MG63 (cell line): ENCODE results near the gene SLCO3A1. TPM values are rescaled to one million over a fixed set of nuclear protein-coding genes. Genes with fewer than 3 reads are reported as not detected.

ENCODE experiments used
- DNase-seq: peaks from one replicate; pipeline ENCODE4 v3.0.0-alpha.2; 2020
- H3K27me3 ChIP-seq: fragments of 250-450 bp; sonication (Bioruptor Pico); 2 replicates; pipeline ENCODE4 v1.5.1; 2020; ENCODE audit warnings: mild to moderate bottlenecking, moderate library complexity
- H3K36me3 ChIP-seq: fragments of 250-450 bp; sonication (Bioruptor Pico); 2 replicates; pipeline ENCODE4 v1.5.1; 2020; ENCODE audit warnings: mild to moderate bottlenecking, moderate library complexity
- H3K4me3 ChIP-seq: fragments of 250-450 bp; sonication (Bioruptor Pico); 2 replicates; pipeline ENCODE4 v1.5.1; 2020; ENCODE audit warnings: mild to moderate bottlenecking, moderate library complexity
- H3K9me3 ChIP-seq: fragments of 250-450 bp; sonication (Bioruptor Pico); 2 replicates; pipeline ENCODE4 v1.5.1; 2020; ENCODE audit warnings: mild to moderate bottlenecking, moderate library complexity
- total RNA-seq: library from RNA; depleted of rRNA; stranded (reverse); fragments of >200 nt; shearing (Covaris generic); gene quantifications from 2 replicates; pipeline ENCODE4 v1.2.3, GENCODE V29; 2014; ENCODE audit warnings: low replicate concordance

SLCO3A1 gene
- total RNA-seq, 1 experiment from 2014 or later, result 37.4 TPM

- no peak for DNase-seq
- H3K36me3 ChIP-seq, result no peaks in the 10 kb centered on the region; the same call in 1 of the 2 replicates
- H3K9me3 ChIP-seq, result no peaks in the 10 kb centered on the region
- H3K4me3 ChIP-seq, result no peak overlapping the region
- H3K27me3 ChIP-seq, result no peaks in the 10 kb centered on the region
Measured at GRCh38 chr15:92130244-92130643, 276.7 kb downstream of the SLCO3A1 start.

DNA sequence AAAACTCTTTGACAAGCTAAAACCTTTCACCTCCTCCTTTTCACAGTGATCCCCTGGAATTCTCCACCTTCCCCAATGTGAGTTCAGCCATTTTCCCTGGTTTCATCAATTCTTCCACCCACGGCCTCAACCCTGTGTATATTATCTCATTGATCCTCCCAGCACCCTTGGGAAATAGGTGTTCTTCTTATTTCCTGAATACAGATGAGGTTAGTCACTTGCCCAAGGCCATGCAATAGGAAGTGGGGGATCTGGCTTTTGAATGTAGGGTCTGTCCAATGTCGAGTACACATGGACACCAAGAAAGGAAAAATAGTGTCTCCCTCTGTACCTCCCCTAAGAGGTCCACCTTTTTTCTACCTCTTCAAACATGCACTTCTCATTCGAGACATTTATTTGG is 277.4 kb downstream of the SLCO3A1 start:
- no peaks in the 10 kb centered on the region for H3K9me3 ChIP-seq

DNA sequence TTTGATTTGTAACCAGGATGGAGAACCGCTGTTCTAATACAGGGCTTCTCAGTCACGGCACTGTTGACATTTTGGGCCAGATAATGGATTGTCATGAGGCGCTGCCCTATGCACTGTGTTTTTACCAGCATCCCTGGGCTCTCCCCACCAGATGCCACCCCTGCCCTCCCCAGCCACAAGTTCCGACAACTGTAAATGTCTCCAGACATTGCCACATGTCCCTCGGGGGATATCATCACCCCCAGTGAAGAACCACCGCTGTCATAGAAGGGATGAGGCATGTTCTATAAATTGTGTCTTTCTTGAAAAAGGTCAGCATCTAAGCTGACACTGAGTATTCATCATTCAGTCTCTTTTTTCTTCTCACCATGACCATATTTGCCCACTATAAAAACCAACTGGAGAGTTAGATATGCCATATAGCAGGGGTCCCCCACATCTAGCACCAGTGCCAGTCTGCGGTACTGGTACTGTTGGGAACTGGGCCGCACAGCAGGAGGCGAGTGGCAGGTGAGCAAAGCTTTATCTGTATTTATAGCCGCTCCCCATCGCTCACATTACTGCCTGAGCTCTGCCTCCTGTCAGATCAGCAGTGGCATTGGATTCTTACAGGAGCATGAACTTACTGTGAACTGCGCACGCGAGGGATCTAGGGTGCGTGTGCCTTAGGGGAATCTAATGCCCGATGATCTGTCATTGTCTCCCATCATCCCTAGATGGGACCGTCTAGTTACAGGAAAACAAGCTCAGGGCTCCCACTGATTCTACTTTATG is 279.7 kb downstream of the SLCO3A1 start:
- H3K9me3 ChIP-seq, result no peaks in the 10 kb centered on the region
- H3K27me3 ChIP-seq, result no peaks in the 10 kb centered on the region
- H3K36me3 ChIP-seq, result no peaks in the 10 kb centered on the region; the same call in 1 of the 2 replicates
- H3K4me3 ChIP-seq, result no peak overlapping the region
- DNase-seq, result no peak

More for the DNA sequence above, 277.4 kb downstream of the SLCO3A1 start:
- DNase-seq, result no peak
- H3K36me3 ChIP-seq, result no peaks in the 10 kb centered on the region; the same call in 1 of the 2 replicates
- no peaks in the 10 kb centered on the region for H3K27me3 ChIP-seq
- H3K4me3 ChIP-seq, result no peak overlapping the region

GRCh38 chr15:92140796-92141195 is 287.3 kb downstream of the SLCO3A1 start:
- Histone ChIP-seq H3K27me3 (no peaks in the 10 kb centered on the region), H3K9me3 (no peaks in the 10 kb centered on the region), H3K4me3 (no peak overlapping the region), H3K36me3 (no peaks in the 10 kb centered on the region)
- DNase-seq, result no peak

DNA sequence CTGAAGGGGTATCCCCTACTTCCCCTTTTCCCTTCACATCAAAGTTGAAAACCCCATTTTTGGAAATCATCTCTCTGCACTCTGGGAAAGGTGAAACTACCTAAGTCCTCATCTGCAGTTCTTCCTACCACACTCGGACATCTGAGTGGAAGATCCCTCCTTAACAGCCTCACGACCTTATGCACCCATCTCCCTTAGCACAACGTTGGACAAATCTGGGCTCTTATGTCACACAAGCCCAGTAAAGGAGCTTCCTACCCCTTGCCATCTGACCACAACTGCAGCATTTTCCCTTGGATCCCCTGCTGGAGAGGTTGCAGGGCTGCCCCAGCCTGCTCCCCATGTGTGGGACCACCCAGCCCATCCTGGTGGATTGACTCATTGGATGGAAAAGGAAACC is 288.1 kb downstream of the SLCO3A1 start:
- H3K4me3 ChIP-seq, result no peak overlapping the region
- H3K9me3 ChIP-seq, result no peaks in the 10 kb centered on the region
- no peak for DNase-seq
- H3K36me3 ChIP-seq, result no peaks in the 10 kb centered on the region
- no peaks in the 10 kb centered on the region for H3K27me3 ChIP-seq

- H3K4me3 ChIP-seq, result no peak overlapping the region
- H3K9me3 ChIP-seq, result no peaks in the 10 kb centered on the region
- H3K27me3 ChIP-seq, result no peaks in the 10 kb centered on the region
- no peak for DNase-seq
- no peaks in the 10 kb centered on the region for H3K36me3 ChIP-seq
Measured at GRCh38 chr15:92142242-92143232, 289.0 kb downstream of the SLCO3A1 start.

DNA sequence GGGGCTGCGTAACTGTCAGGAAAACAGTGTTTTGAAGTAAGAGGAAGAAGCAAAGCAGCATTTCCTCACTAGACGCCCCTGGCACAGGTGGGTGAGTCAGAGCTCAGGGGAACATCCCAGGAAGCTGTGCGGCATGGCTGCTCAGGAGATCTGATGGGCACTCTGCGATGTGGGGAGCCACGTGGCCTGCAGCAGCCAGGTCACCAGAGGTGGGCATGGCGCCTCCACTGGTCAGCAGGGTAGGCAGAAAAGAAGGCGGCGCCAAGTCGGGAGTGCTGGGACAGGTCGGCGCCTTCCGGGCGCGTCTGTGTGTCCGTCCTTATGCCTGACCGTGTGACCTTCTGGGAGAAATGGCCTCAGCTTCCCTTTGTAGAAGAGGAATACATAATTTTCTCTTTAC is 290.3 kb downstream of the SLCO3A1 start:
- no peaks in the 10 kb centered on the region for H3K9me3 ChIP-seq
- no peak overlapping the region for H3K4me3 ChIP-seq
- DNase-seq, result no peak
- no peaks in the 10 kb centered on the region for H3K27me3 ChIP-seq
- no peaks in the 10 kb centered on the region; the same call in 1 of the 2 replicates for H3K36me3 ChIP-seq

DNA sequence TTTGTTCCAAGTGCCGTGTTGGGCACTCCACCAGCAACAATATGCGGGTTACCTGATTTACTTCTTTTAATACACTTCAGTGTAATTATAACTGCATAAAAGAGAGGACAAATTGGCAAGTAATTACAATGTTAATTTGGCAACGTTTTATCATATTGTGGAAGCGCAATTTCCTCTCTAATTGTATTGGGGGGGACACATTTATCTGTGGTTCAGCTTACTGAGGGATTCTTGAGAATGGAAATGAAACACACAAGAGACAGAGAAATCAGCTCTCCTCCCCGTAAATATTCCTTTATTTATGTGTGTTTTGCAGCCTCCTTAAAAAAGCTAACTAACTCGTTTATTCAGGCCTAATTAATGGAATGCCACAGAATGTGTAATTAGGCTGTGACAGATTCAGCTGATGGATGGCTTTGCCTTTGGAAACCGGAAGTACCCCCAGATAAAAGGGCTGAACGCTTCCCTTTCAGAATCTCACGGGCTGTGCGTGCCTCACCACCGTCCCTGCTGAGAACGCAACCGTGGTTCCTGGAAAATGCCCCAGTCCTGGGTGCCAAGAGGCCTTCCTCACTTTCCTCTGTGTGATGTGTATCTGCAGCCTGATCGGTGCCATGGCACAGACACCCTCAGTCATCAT is 293.1 kb downstream of the SLCO3A1 start:
- H3K27me3 ChIP-seq, result no peaks in the 10 kb centered on the region
- H3K4me3 ChIP-seq, result no peak overlapping the region
- H3K9me3 ChIP-seq, result no peaks in the 10 kb centered on the region
- no peak for DNase-seq
- peaks cover 3% of the 10 kb centered on the region for H3K36me3 ChIP-seq

- no peaks in the 10 kb centered on the region for H3K27me3 ChIP-seq
- no peak overlapping the region for H3K4me3 ChIP-seq
- no peak for DNase-seq
- peaks cover 10% of the 10 kb centered on the region for H3K36me3 ChIP-seq
- H3K9me3 ChIP-seq, result no peaks in the 10 kb centered on the region
Measured at GRCh38 chr15:92149029-92149428, 295.5 kb downstream of the SLCO3A1 start.

- H3K9me3 ChIP-seq, result no peaks in the 10 kb centered on the region
- H3K36me3 ChIP-seq, result peaks cover 10% of the 10 kb centered on the region
- H3K4me3 ChIP-seq, result no peak overlapping the region
- no peak for DNase-seq
- no peaks in the 10 kb centered on the region for H3K27me3 ChIP-seq
Measured at GRCh38 chr15:92149465-92149864, 296.0 kb downstream of the SLCO3A1 start.

DNA sequence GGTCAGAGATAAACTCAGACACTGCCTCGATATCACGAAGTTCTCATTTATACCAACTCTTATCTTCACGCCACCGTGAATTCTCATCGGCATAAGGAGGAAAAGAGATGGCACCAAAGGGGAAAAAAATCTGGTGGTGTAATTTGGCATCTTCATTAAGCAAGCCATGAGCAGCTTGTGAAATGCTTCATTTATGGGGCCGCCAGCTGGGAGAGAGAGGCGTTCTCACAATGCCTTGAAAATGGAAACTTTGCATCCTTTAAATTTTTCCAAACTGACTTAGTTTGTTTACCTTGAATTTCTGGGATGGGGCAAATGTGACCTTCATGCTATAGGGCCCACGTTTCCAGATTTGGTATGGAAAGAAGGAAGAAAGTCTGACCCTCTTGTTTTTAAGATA is 297.7 kb downstream of the SLCO3A1 start:
- H3K27me3 ChIP-seq, result no peaks in the 10 kb centered on the region
- DNase-seq, result no peak
- H3K9me3 ChIP-seq, result no peaks in the 10 kb centered on the region
- H3K36me3 ChIP-seq, result peaks cover 10% of the 10 kb centered on the region
- no peak overlapping the region for H3K4me3 ChIP-seq

DNA sequence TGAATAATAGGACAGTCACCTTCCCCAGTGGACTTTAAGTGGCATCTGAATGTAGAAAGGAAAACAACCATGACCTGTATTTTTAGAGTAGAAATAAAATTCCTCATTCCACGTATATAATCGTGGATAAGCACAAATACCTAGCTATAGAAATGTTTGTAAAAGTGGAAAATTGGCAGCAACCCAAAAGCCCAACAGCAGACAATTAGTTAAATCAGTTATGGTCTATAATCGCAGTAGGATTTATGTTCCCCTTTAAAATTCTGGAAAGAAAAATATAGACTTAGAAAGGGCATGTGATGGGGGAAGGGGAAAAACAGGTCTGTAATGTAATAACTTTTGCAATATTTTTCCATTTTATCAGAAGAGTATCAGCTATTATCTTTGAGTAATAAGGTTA is 298.2 kb downstream of the SLCO3A1 start:
- DNase-seq, result no peak
- H3K27me3 ChIP-seq, result no peaks in the 10 kb centered on the region
- no peak overlapping the region for H3K4me3 ChIP-seq
- no peaks in the 10 kb centered on the region for H3K9me3 ChIP-seq
- peaks cover 10% of the 10 kb centered on the region for H3K36me3 ChIP-seq

GRCh38 chr15:92152983-92153382 is 299.5 kb downstream of the SLCO3A1 start:
- Histone ChIP-seq H3K36me3 (peaks cover 11% of the 10 kb centered on the region), H3K27me3 (no peaks in the 10 kb centered on the region), H3K4me3 (no peak overlapping the region), H3K9me3 (no peaks in the 10 kb centered on the region)
- DNase-seq, result no peak

DNA sequence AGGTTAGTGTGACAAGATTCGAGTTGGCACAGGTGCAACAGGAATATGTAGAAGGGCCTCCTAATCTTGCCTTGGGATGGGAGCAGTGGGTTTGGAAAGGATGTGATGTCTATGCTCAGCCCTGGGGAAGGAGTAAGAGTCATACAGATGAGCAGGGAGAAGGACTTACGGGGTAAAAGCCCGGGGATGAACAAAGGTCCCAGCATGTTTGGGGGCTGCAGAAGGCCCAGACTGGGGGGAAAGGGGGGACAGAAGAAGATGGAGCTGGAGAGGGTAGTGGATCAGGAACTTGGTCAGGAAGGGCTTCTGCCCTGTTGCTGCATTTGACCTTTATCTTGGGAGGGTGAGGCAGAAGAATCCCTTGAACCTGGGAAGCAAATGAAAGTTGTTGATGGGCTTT is 300.1 kb downstream of the SLCO3A1 start:
- Histone ChIP-seq H3K36me3 (peaks cover 14% of the 10 kb centered on the region), H3K27me3 (no peaks in the 10 kb centered on the region), H3K4me3 (no peak overlapping the region), H3K9me3 (no peaks in the 10 kb centered on the region)
- DNase-seq, result no peak

- H3K27me3 ChIP-seq, result no peaks in the 10 kb centered on the region
- no peak overlapping the region for H3K4me3 ChIP-seq
- H3K36me3 ChIP-seq, result peaks cover 14% of the 10 kb centered on the region
- no peaks in the 10 kb centered on the region for H3K9me3 ChIP-seq
- DNase-seq, result no peak
Measured at GRCh38 chr15:92155934-92156333, 302.4 kb downstream of the SLCO3A1 start.

- Histone ChIP-seq H3K27me3 (no peaks in the 10 kb centered on the region), H3K36me3 (peaks cover 7% of the 10 kb centered on the region), H3K9me3 (no peaks in the 10 kb centered on the region), H3K4me3 (no peak overlapping the region)
- no peak for DNase-seq
Measured at GRCh38 chr15:92157666-92158298, 304.3 kb downstream of the SLCO3A1 start.
